DND-41 (cell line): ENCODE results near the gene RBM20.
"Not testable (repeated sequence)": the region's sequence is repeated elsewhere in the genome, so short reads cannot be mapped to it uniquely, and the experiment has no call there.

Experiments used
- ATAC-seq: fragments of 200-7000 bp; cut with Tn5 transposase; 3 replicates; pipeline ENCODE4 v1.9.1; 2021; ENCODE audit warnings: low read depth; ENCODE audit not compliant: insufficient read depth
- DNase-seq: peaks from one replicate; pipeline ENCODE4 v3.0.0-alpha.2; 2020
- H2AFZ ChIP-seq: 2 replicates; pipeline ENCODE4 v1.6.0; 2012; ENCODE audit warnings: low read depth, low read length
- H3K27ac ChIP-seq: 2 replicates; pipeline ENCODE4 v1.5.1; 2012; ENCODE audit warnings: low read length, inconsistent platforms
- H3K27me3 ChIP-seq: fragments of 200-600 bp; sonication (generic); 2 replicates; pipeline ENCODE4 v1.6.0; 2012; ENCODE audit warnings: low read length, mild to moderate bottlenecking, inconsistent platforms; ENCODE audit not compliant: insufficient read depth, poor library complexity
- H3K36me3 ChIP-seq: 2 replicates; pipeline ENCODE4 v1.5.1; 2012; ENCODE audit warnings: low read length, inconsistent platforms; ENCODE audit not compliant: insufficient read depth
- H3K4me1 ChIP-seq: 2 replicates; pipeline ENCODE4 v1.5.1; 2012; ENCODE audit warnings: mild to moderate bottlenecking, low read length; ENCODE audit not compliant: insufficient read depth
- H3K4me2 ChIP-seq: 2 replicates; pipeline ENCODE4 v1.6.0; 2012; ENCODE audit warnings: mild to moderate bottlenecking, moderate library complexity, low read length, inconsistent platforms; ENCODE audit not compliant: insufficient read depth
- H3K4me3 ChIP-seq, 2 experiments: fragments of 200-600 bp in 1 of 2; shearing (Covaris generic) in 1 of 2; 2 replicates each; pipeline ENCODE4 v1.5.1; 2012 to 2016; ENCODE audit warnings: inconsistent platforms in 2 of 2, low read length in 2 of 2, mild to moderate bottlenecking in 2 of 2, low read depth in 1 of 2, moderate library complexity in 1 of 2
- H3K79me2 ChIP-seq: 2 replicates; pipeline ENCODE4 v1.6.0; 2012; ENCODE audit warnings: low read length, inconsistent platforms; ENCODE audit not compliant: insufficient read depth
- H3K9ac ChIP-seq: 2 replicates; pipeline ENCODE4 v1.6.0; 2012; ENCODE audit warnings: low read depth, mild to moderate bottlenecking, inconsistent platforms, low read length, moderate library complexity
- H3K9me3 ChIP-seq: 2 replicates; pipeline ENCODE4 v1.5.1; 2012; ENCODE audit warnings: low read length, moderate library complexity, mild to moderate bottlenecking, inconsistent platforms; ENCODE audit not compliant: insufficient read depth, severe bottlenecking
- H4K20me1 ChIP-seq: 2 replicates; pipeline ENCODE4 v1.6.0; 2012; ENCODE audit warnings: low read length; ENCODE audit not compliant: insufficient read depth
- CTCF ChIP-seq: IDR thresholded peaks from 2 replicates; pipeline ENCODE4 v1.5.1; 2012; ENCODE audit warnings: borderline replicate concordance, low read length, moderate library complexity, mild to moderate bottlenecking; ENCODE audit not compliant: poor library complexity, severe bottlenecking; ENCODE audit errors: extremely low read depth
- EZH2 ChIP-seq: IDR thresholded peaks from 3 replicates; pipeline ENCODE4 v1.6.1; 2012; ENCODE audit warnings: borderline replicate concordance, low read depth, mild to moderate bottlenecking, moderate library complexity, low read length, inconsistent platforms; ENCODE audit not compliant: severe bottlenecking

Gene RBM20

GRCh38 chr10:110725801-110726630 lies 81.9 kb downstream of the RBM20 start:
- ATAC-seq: no peak
- Histone ChIP-seq H3K36me3 (no peaks in the 10 kb centered on the region), H3K27me3 (no peaks in the 10 kb centered on the region), H4K20me1 (no peaks in the 10 kb centered on the region), H3K9me3 (no peaks in the 10 kb centered on the region), H3K27ac (no peak overlapping the region), H3K4me2 (no peak overlapping the region), H3K4me1 (no peaks in the 10 kb centered on the region), H2AFZ (no peak overlapping the region), H3K79me2 (no peaks in the 10 kb centered on the region), H3K4me3 (no peak overlapping the region), H3K9ac (no peak overlapping the region)
- TF ChIP-seq CTCF (no peak), EZH2 (no peak)
- DNase-seq: no peak

- not testable (repeated sequence) for ATAC-seq
These were observed 83.6 kb downstream of the RBM20 start for GRCh38 chr10:110727785-110728184.

GRCh38 chr10:110730345-110731050 lies 86.4 kb downstream of the RBM20 start:
- TF ChIP-seq EZH2 (no peak), CTCF (no peak)

More at GRCh38 chr10:110727785-110728184, 83.6 kb downstream of the RBM20 start:
- H4K20me1 ChIP-seq, H2AFZ ChIP-seq, H3K79me2 ChIP-seq, H3K4me3 ChIP-seq, H3K4me1 ChIP-seq, H3K9me3 ChIP-seq, H3K4me2 ChIP-seq, H3K9ac ChIP-seq, H3K36me3 ChIP-seq, H3K27ac ChIP-seq, DNase-seq, H3K27me3 ChIP-seq: not testable (repeated sequence)

More at GRCh38 chr10:110730345-110731050, 86.4 kb downstream of the RBM20 start:
- no peaks in the 10 kb centered on the region for H3K36me3 ChIP-seq
- no peak overlapping the region for H3K9ac ChIP-seq
- ATAC-seq (no peak), DNase-seq (no peak)
- H3K27me3 ChIP-seq: peaks cover 12% of the 10 kb centered on the region
- H4K20me1 ChIP-seq: no peaks in the 10 kb centered on the region
- no peaks in the 10 kb centered on the region for H3K79me2 ChIP-seq
- H3K4me3 ChIP-seq: no peak overlapping the region
- no peaks in the 10 kb centered on the region for H3K9me3 ChIP-seq
- H3K4me1 ChIP-seq: no peaks in the 10 kb centered on the region
- H3K4me2 ChIP-seq: no peak overlapping the region
- H3K27ac ChIP-seq: no peak overlapping the region
- no peak overlapping the region for H2AFZ ChIP-seq
